B cell (primary cell): Measurements from ENCODE around the gene NDOR1. TPM values are rescaled to one million over a fixed set of nuclear protein-coding genes. Genes with fewer than 3 reads are reported as not detected.

Experiments
- ATAC-seq: fragments of 200-7000 bp; cut with Tn5 transposase; one replicate; pipeline ENCODE4 v1.10.0; 2021; ENCODE audit warnings: low read depth, mild to moderate bottlenecking, moderate number of reproducible peaks, moderate library complexity
- CTCF ChIA-PET: fragments of 350-600 bp; sonication (Branson Sonifier 250); formaldehyde crosslinking; loops from one replicate; lab custom pipeline; 2021; ENCODE audit warnings: antibody characterized with exemption, inconsistent platforms; lab: Charles Lee
- POLR2A ChIA-PET: fragments of 350-600 bp; sonication (Branson Sonifier 250); formaldehyde crosslinking; loops from one replicate; lab custom pipeline; 2021; ENCODE audit warnings: antibody characterized with exemption; lab: Charles Lee
- DNase-seq: peaks from one replicate; pipeline ENCODE4 v3.0.0; 2013
- H2AFZ ChIP-seq: 2 replicates; pipeline ENCODE4 v1.6.1; 2012; ENCODE audit warnings: mild to moderate bottlenecking, low read depth, low read length; ENCODE audit not compliant: insufficient read depth, poor library complexity, severe bottlenecking
- H3K27ac ChIP-seq, 2 donors: 1 replicate in 1 of 2; 2 replicates in 1 of 2; pipeline ENCODE4 v1.5.1; 2012 to 2013; ENCODE audit warnings: low read length in 2 of 2, mild to moderate bottlenecking in 2 of 2, moderate library complexity in 1 of 2
- H3K27me3 ChIP-seq, 4 experiments: fragments of 200-600 bp in 1 of 4; sonication (generic) in 1 of 4; replicated peaks in 1 of 4; 1 replicate in 2 of 4; 2 replicates in 2 of 4; pipeline versions ENCODE4 v1.6.1 to v1.7.0; 2013 to 2016; ENCODE audit warnings: low read length in 3 of 4, mild to moderate bottlenecking in 2 of 4, mixed read lengths in 1 of 4, moderate library complexity in 1 of 4; ENCODE audit not compliant: insufficient read depth in 4 of 4, control insufficient read depth in 3 of 4; ENCODE audit errors: control extremely low read depth in 1 of 4
- H3K36me3 ChIP-seq, 2 experiments: replicated peaks in 1 of 2; 1 replicate in 1 of 2; 2 replicates in 1 of 2; pipeline versions ENCODE4 v1.6.1 to v1.7.1; 2013; ENCODE audit warnings: low read length in 1 of 2; ENCODE audit not compliant: insufficient read depth in 2 of 2, control insufficient read depth in 1 of 2; ENCODE audit errors: control extremely low read depth in 1 of 2, extremely low read depth in 1 of 2
- H3K4me1 ChIP-seq, 2 donors: fragments of 200-600 bp in 1 of 2; sonication (generic) in 1 of 2; 1 replicate in 1 of 2; 2 replicates in 1 of 2; pipeline versions ENCODE4 v1.5.1 to v1.6.1; 2013 to 2017; ENCODE audit warnings: low read length in 2 of 2; ENCODE audit not compliant: control insufficient read depth in 2 of 2, insufficient read depth in 2 of 2
- H3K4me2 ChIP-seq: replicated peaks from 2 replicates; pipeline ENCODE3; 2012; ENCODE audit warnings: mild to moderate bottlenecking, low read depth, low read length; ENCODE audit not compliant: poor library complexity, severe bottlenecking
- H3K4me3 ChIP-seq, 5 experiments: fragments of 200-600 bp in 1 of 5; sonication (generic) in 1 of 5; 1 replicate in 3 of 5; 2 replicates in 2 of 5; pipeline versions ENCODE4 v1.5.1 to v1.7.0; 2011 to 2016; ENCODE audit warnings: low read length in 4 of 5, mild to moderate bottlenecking in 4 of 5, low read depth in 2 of 5, control low read depth in 1 of 5, moderate library complexity in 1 of 5; ENCODE audit not compliant: insufficient read depth in 1 of 5; ENCODE audit errors: control extremely low read depth in 1 of 5, extremely low read depth in 1 of 5
- H3K79me2 ChIP-seq: fragments of 200-600 bp; sonication (generic); one replicate; pipeline ENCODE4 v1.6.0; 2016; ENCODE audit warnings: low read length; ENCODE audit not compliant: control insufficient read depth, insufficient read depth
- H3K9ac ChIP-seq: fragments of 200-600 bp; sonication (generic); 2 replicates; pipeline ENCODE4 v1.6.1; 2017; ENCODE audit warnings: mild to moderate bottlenecking, low read length, moderate library complexity
- H3K9me3 ChIP-seq, 3 donors: one replicate each; pipeline versions ENCODE4 v1.6.1 to v1.7.1; 2013; ENCODE audit warnings: low read length in 2 of 3; ENCODE audit not compliant: control insufficient read depth in 2 of 3, insufficient read depth in 1 of 3; ENCODE audit errors: control extremely low read depth in 1 of 3
- H4K20me1 ChIP-seq: 2 replicates; pipeline ENCODE4 v1.6.0; 2012; ENCODE audit warnings: mild to moderate bottlenecking, low read length; ENCODE audit not compliant: insufficient read depth, control insufficient read depth, poor library complexity, severe bottlenecking
- H3K27ac Mint-ChIP-seq: one replicate; pipeline ENCODE4 v1.8.0; 2021; ENCODE audit warnings: mixed read lengths
- H3K27me3 Mint-ChIP-seq: one replicate; pipeline ENCODE4 v1.8.0; 2021; ENCODE audit warnings: mixed read lengths
- H3K4me1 Mint-ChIP-seq: one replicate; pipeline ENCODE4 v1.8.0; 2021; ENCODE audit warnings: mixed read lengths
- H3K4me3 Mint-ChIP-seq: one replicate; pipeline ENCODE4 v1.8.0; 2021; ENCODE audit warnings: mixed read lengths
- H3K9me3 Mint-ChIP-seq: one replicate; pipeline ENCODE4 v1.8.0; 2022; ENCODE audit warnings: mixed read lengths; ENCODE audit not compliant: insufficient read depth
- EZH2 ChIP-seq: IDR thresholded peaks from 2 replicates; pipeline ENCODE4 v1.6.1; 2012; ENCODE audit warnings: borderline replicate concordance, low read depth, mild to moderate bottlenecking, moderate library complexity, low read length; ENCODE audit not compliant: insufficient read depth, poor library complexity, severe bottlenecking
- WGBS: methylation state at CpG from one replicate; pipeline ENCODE4 v1.1.5; 2013; ENCODE audit warnings: missing lambda C conversion rate; ENCODE audit not compliant: insufficient coverage; 5-methylcytosine and 5-hydroxymethylcytosine counted together
- intact Hi-C: fragments of 100-400 bp; cut with micrococcal nuclease; formaldehyde crosslinking; loops from one replicate; pipeline ENCODE4 v1.10.0; 2022
- polyA plus RNA-seq: library from polyadenylated mRNA; depleted of rRNA; stranded (reverse); fragments of >200 nt; gene quantifications from 2 replicates; pipeline ENCODE4 v1.2.3, GENCODE V29; 2012
- total RNA-seq, 2 donors: library from RNA; stranded (reverse); fragments of 120-200 nt in 1 of 2; gene quantifications; 1 replicate in 1 of 2; 2 replicates in 1 of 2; pipeline versions ENCODE4 v1.2.3 to v1.2.4, GENCODE V29; 2013 to 2022
- TF ChIP-seq, protein P1 (sequence below): fragments of 200-600 bp; IDR thresholded peaks from one replicate; pipeline ENCODE4 v1.8.0; 2022; ENCODE audit warnings: antibody characterized with exemption, mild to moderate bottlenecking

Gene NDOR1
- total and polyA plus RNA-seq, 2 donors (not counting 1 experiment from before 2014, with no cell fraction given), result 36.4 to 40.9 TPM

DNA sequence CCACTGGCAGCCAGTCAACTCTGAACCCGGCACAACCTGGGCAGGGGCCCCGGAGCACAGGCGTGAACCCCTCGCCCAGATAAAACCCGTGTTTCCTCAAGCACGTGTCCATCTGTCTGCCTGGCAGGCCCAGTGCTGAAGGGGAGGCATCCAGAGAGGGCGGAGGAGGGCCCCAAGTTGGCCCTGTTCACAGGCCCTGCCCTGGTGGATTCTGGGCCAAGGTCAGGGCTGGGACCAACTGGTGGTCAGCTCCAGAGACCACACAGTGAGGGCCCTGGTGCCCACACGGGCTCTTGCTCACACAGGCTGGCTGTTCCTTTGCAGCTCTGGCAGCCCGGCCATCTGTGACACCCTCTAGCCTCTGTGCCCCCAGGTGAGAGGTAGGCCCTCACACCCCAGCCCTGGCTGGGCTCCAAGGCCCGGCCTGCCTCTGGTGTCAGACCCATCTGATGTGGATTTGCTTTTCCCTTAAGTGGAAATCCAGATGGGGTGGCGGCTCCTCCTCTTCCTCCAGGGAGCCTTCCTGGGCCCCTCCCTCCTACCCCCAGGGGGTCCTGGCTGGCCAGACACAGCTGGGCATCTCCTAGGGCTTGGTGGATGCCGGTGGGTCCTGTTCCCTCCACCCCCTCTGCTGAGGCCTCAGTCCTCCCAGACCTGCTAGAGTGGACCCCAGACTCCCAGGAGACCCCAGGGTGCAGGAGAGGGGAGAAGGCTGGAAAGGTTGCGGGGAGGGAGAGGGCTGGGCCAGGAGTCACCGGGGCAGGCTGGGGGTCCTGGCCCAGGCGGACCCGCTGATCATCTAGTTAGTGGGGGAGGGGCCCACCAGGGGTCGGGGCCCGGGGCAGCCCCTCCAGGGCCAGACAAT lies 45.1 kb downstream of the NDOR1 start:
- Histone ChIP-seq H3K27me3 (no peaks in the 10 kb centered on the region), H3K27ac (no peak overlapping the region), H3K4me1 (peaks cover 5 to 12% of the 10 kb centered on the region in 2 donors), H3K36me3 (no peaks in the 10 kb centered on the region), H3K9ac (no peak overlapping the region), H4K20me1 (peaks cover 3% of the 10 kb centered on the region), H3K4me3 (no peak overlapping the region), H3K79me2 (peaks cover 3% of the 10 kb centered on the region), H3K4me2 (no peak overlapping the region), H2AFZ (no peak overlapping the region), H3K9me3 (no peaks in the 10 kb centered on the region)
- Mint-ChIP-seq H3K9me3 (no peaks in the 10 kb centered on the region), H3K27ac (no peak overlapping the region), H3K4me1 (peaks cover 12% of the 10 kb centered on the region), H3K4me3 (no peak overlapping the region), H3K27me3 (no peaks in the 10 kb centered on the region)
- 88% methylated on average over 14 of the region's 18 CpGs for WGBS
- ChIA-PET POLR2A (no interaction called here), CTCF (interaction anchor here (1.1 kb wide), 1 partner anchor 14 kb away, joined by 3 read pairs; no protein-coding TSS in a partner anchor)
- ATAC-seq (no peak), DNase-seq (no peak)
- TF ChIP-seq, protein P1, sequence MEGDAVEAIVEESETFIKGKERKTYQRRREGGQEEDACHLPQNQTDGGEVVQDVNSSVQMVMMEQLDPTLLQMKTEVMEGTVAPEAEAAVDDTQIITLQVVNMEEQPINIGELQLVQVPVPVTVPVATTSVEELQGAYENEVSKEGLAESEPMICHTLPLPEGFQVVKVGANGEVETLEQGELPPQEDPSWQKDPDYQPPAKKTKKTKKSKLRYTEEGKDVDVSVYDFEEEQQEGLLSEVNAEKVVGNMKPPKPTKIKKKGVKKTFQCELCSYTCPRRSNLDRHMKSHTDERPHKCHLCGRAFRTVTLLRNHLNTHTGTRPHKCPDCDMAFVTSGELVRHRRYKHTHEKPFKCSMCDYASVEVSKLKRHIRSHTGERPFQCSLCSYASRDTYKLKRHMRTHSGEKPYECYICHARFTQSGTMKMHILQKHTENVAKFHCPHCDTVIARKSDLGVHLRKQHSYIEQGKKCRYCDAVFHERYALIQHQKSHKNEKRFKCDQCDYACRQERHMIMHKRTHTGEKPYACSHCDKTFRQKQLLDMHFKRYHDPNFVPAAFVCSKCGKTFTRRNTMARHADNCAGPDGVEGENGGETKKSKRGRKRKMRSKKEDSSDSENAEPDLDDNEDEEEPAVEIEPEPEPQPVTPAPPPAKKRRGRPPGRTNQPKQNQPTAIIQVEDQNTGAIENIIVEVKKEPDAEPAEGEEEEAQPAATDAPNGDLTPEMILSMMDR, result no peak
- TF ChIP-seq EZH2, result no peak
- intact Hi-C loops, result no loop called here

- H3K4me1 ChIP-seq, result peaks cover 9 to 18% of the 10 kb centered on the region in 2 donors
- ChIA-PET POLR2A (no interaction called here), CTCF (no interaction called here)
- H3K9ac ChIP-seq, result no peak within 1 kb of the TSS
- no peaks in the 10 kb centered on the region for H3K36me3 ChIP-seq
- DNase-seq, result no peak
- H3K4me3 ChIP-seq, result no peak within 1 kb of the TSS
- H3K27me3 ChIP-seq, result no peaks in the 10 kb centered on the region
- TF ChIP-seq EZH2, result no peak
- TF ChIP-seq, protein P1, result no peak
- H3K79me2 ChIP-seq, result peaks cover 9% of the 10 kb centered on the region
- WGBS, result 98% methylated on average over 4 of the region's 4 CpGs
- H3K9me3 ChIP-seq, result no peaks in the 10 kb centered on the region
- no peak within 1 kb of the TSS for H2AFZ ChIP-seq
- peaks cover 8% of the 10 kb centered on the region for H4K20me1 ChIP-seq
- no peak within 1 kb of the TSS for H3K27ac Mint-ChIP-seq
- ATAC-seq, result no peak
- no peak within 1 kb of the TSS for H3K4me2 ChIP-seq
- no peak within 1 kb of the TSS for H3K4me3 Mint-ChIP-seq
- intact Hi-C loops, result no loop called here
- no peaks in the 10 kb centered on the region for H3K9me3 Mint-ChIP-seq
- H3K27ac ChIP-seq, result no peak within 1 kb of the TSS
- peaks cover 16% of the 10 kb centered on the region for H3K4me1 Mint-ChIP-seq
- no peaks in the 10 kb centered on the region for H3K27me3 Mint-ChIP-seq
These were observed 45.6 kb downstream of the NDOR1 start, which contains the start of gene STPG3 for GRCh38 chr9:137251194-137251461. Gene STPG3, plus strand, starts transcription at chr9:137251286. Its CDS starts 1 bp downstream, at chr9:137251287.
